NCI-H2196 (cell line): ENCODE data around the gene MYOZ3.

Experiments
- DNase-seq: peaks from one replicate; lab custom pipeline; 2025; ENCODE audit not compliant: unreplicated experiment; lab: John Stamatoyannopoulos, UW

MYOZ3 gene

DNA sequence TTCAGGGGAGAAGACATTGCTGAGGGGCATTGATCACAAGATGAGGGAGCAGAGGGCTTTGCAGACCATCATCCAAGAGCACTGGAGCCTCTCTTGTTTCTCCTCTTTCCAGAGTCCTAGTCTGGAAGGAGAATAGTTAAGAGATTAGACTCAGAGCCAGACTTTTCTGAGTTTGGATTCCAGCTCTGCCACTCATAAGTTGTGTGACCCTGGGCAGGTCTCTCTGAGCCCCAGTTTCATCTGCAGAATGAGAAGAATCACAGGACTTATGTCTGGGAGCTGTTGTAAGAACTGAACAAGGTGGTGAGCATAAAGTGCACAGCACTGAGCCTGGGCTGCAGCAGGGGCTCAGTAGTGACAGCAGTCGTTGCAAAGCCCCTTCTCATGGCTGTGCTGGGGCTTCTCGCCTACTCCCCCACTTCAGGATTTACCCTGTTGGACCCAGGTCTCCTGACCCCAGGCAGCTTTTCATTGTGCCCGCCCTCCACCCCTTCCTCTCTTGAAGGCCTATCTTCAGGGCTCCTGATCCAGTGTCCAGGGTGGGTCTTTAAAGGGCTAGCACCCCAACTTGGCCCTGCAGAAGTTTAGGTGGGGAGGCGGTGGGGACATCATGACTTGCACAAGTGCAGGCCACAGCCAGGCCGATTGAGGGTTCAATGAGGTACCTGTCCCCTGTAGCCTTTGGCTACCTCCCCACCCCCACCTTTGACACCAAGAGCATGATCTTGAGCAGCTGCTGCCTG, 19.1 kb upstream of the MYOZ3 start:
- no peak for DNase-seq

DNA sequence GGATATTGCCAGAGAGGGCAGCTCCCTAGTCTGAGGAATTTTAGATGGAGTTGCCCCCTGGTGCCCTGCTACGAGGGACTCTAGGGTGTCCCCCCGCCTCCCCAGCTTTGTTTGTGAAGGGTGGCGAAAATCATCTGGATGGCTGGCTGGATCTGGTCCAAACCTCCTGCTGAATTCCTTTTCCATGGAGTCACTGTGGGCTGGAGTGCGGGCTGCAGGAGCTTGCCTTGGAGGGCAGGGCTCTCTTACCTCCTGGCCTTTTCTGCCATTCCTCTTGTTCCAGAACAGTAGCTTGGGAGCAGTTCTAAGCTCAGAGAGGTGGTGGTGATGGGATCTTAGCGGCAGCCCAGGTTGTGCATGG, 18.5 kb upstream of the MYOZ3 start:
- DNase-seq: peak; percentile 48

DNA sequence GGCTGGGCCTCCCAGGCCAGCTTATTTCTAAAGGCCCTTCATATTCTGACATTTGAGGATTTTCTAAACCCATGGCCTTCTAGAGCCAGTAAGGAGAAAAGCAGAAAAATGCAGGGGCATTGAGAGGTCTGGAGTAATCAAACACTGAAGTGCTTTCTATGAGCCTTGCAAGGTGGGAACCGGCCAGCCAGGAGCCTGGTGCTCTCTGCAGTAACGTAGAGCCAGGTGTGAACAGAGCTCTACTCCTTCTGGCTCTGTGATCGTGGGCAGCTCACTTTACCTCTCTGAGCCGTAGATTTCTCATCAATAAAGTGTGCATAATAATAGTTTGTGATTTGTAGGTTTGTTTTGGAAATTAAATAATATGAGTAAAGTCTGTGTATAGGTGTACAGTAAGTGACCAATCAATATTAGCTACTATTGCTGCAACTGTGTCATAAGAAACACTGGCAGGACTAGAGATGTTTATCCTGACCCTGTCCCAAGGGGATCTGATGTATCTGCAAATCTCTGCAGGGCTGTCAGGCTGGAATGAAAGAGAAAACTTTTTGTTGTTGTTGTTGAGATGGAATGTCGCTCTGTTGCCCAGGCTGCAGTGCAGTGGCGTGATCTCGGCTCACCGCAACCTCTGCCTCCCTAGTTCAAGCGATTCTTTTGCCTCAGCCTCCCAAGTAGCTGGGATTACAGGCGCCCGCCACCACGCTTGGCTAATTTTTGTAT, 17.9 kb upstream of the MYOZ3 start:
- DNase-seq: no peak

DNA sequence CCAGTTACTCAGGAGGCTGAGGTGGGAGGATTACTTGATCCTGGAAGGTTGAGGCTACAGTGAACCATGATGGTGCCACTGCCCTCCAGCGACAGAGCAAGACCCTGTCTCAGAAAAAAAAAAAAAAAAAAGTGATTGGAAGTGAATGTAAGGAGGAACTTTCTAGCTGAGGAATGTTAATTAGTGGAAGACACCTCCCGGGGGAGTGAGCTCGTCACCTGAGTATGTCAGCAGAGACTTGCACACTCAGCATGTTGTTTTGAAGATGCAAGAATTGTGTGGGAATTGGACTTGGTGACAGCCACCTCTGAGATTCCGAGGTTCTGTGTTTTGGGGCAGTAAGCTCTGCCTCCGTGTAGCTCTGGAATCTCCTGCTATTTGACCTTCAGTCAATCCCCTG, 17.0 kb upstream of the MYOZ3 start:
- no peak for DNase-seq

DNA sequence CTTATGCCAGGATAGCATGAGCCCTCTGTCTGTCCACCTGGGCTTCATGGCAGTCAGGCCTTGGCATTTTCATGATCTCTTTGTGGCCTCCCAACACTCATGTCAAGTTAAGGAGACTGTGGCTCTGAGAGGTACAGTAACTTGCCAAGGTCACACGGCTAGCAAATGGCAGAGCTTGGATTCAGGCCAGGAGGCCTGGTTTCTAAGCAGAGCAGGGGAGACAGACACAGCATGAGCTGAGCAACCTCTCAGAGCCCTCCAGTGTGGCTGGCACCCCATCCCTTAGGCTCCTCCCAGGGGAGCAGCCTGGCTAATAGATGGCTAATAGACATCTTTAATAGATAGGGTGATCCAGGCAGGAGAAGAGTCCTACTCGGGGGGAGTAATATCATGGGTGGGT, 16.5 kb upstream of the MYOZ3 start:
- no peak for DNase-seq

DNA sequence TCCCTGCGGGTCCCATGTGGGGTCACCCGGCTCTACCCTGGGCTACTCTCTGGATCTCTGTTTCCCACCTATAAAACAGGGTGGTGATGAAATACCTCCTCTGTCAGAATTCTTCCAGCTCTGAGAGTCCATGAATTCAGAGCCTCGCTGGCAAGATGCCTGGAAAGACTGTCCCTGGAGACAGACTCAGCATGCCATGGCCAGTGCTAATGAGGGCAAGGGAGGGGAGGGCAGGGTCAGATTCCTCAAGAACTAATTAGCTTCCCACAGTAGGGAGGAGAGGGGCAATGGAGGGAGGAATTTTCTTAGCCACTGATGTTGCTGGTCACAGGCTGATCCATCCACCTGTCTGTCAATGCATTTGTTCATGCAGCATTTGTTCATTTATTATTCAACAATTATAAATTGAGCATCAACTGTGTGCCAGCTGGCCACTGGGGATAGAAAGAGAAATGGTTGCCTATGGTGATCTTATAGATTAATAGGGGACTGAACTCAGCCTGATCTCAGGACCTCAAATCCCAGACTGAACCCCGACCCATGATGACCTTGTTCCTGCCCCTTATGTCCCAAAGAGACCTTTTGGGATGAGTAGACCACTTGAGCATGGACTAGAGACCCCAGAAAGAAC, 15.9 kb upstream of the MYOZ3 start:
- peak; percentile 37 for DNase-seq

DNA sequence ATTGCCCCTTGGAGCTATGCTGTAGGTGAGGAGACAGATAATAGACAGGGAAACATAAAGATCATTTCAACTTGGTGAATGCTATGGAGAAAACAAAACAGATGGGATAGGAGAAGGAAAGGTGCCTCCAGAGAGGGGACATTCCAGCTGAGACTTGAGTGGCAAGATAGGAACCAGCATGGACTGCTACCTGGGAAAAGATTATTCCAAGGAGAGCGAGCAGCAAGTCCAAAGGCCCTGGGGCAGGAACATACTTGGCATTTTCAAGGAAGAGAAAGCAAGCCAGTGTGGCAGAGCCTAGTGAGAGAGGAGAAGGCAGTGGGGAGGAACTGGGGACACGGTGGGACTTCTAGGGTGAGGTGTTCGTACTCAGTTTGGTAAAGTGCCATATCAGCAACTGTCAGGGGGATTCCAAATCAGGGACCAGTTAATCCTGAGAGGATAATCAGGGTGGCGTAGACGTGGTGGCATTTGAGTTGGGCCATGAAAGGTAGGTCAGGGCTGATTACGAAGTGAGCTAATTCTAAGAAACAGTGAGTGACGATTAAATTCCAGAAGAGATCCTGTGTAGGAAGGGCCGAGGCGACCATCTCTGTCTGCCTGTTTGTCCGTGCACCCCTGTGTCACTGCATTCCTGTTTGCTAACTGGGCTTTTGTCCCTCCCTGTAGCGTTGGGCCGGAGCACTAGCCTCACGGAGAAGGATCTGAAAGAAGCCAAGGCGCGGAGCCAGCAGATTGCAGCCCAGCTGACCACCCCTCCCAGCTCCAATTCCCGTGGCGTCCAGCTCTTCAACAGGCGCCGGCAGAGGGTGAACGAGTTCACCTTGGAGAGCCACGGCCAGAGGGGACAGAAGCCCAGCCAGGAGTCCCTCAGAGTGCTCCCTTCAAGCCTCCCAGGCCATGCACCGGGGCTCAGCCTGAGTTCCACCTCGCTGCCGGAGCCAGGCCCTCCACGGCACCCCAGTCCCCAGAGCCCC, 13.5 kb upstream of the MYOZ3 start:
- DNase-seq: no peak

DNA sequence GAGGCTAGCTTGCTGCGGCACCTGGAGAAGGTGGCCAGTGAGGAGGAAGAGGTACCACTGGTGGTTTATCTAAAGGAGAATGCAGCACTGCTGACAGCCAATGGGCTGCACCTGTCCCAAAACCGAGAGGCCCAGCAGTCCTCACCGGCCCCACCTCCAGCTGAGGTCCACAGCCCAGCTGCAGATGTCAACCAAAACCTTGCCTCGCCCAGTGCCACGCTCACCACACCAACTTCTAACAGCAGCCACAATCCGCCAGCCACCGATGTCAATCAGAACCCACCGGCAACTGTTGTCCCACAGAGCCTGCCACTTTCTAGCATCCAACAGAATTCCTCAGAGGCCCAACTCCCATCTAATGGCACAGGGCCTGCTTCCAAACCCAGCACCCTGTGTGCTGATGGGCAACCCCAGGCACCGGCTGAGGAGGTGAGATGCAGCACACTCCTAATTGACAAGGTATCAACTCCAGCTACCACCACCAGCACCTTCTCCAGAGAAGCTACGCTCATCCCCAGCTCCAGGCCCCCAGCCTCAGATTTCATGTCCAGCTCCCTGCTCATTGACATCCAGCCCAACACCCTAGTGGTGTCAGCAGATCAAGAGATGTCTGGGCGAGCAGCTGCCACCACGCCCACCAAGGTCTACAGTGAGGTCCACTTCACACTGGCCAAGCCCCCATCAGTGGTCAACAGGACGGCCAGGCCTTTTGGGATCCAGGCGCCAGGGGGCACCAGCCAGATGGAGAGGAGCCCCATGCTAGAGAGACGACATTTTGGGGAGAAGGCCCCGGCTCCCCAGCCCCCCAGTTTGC, 12.6 kb upstream of the MYOZ3 start:
- no peak for DNase-seq

DNA sequence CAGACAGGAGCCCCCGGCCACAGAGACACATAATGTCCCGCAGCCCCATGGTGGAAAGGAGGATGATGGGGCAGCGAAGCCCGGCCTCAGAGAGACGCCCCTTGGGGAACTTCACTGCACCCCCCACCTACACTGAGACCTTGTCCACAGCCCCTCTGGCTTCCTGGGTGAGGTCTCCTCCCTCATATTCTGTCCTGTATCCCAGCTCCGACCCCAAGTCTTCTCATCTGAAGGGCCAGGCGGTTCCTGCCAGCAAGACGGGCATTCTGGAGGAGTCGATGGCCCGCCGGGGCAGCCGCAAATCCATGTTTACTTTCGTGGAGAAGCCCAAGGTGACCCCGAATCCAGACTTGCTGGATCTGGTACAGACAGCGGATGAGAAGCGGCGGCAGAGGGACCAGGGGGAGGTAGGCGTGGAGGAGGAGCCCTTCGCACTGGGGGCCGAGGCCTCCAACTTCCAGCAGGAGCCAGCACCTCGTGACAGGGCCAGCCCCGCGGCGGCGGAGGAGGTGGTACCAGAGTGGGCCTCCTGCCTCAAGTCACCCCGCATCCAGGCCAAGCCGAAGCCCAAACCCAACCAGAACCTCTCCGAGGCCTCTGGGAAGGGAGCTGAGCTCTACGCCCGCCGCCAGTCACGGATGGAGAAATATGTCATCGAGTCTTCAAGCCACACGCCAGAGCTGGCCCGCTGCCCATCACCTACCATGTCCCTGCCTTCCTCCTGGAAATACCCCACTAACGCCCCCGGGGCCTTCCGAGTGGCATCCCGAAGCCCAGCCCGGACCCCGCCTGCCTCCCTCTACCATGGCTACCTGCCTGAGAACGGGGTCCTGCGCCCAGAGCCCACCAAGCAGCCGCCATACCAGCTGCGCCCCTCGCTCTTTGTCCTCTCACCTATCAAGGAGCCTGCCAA, 11.7 kb upstream of the MYOZ3 start:
- no peak for DNase-seq

DNA sequence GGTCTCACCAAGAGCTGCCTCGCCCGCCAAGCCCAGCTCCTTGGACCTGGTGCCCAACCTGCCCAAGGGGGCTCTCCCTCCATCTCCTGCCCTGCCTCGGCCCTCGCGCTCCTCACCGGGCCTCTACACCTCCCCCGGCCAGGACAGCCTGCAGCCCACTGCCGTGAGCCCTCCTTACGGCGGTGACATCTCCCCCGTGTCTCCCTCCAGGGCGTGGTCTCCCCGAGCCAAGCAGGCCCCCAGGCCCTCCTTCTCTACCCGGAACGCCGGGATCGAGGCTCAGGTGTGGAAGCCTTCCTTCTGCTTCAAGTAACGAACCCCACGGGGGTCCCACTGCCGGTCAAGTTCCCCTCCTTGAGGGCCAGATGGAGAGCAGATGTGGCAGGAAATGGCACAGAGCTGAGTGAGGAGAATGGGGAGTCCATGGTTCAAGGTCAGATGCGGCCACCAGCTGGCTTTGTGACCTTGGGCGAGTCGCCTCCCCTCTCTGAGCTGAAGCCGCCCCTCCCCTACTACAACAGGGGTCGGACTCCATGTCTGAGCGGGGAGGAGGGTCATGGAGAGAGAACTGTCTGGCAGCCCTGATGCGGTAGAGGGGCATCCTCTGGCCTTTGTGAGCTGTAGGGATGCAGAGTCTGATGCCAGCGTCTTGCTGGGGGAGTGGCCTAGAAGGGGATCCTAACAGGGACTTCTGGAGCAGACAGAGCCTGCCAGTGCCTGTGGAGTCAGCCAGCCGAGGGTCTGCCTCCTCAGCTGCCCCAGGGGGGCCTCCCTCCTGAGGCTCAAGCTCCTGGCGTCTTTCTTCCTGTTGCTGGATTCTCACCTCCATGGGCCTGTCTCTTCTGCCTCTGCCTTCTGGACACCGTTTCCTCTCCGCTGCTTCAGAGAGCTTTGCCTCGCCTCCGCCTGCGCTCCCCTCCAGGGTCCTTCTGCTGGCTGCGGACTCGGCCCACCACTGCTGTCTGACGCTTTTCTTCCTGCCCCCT, 10.7 kb upstream of the MYOZ3 start:
- DNase-seq: no peak

DNA sequence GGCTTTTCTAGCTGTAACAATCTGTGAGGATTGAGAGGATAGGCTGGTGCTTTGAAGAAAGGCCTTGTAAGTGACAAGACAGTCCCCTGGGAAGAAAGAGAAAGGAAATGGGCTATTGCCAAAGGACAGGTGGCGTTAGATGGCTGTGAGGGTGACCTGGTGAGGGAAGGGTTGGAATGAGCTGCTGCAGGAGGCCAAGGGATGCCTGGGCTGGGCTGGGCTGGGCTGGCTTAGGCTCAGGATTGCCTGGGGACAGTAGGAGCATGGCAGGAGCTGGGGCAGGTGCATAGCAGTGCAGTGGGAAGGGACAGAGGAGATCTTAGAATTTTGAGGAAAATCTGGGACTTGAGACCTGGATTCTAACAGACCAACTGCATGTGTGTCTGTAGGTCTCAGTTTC, 9.7 kb upstream of the MYOZ3 start:
- no peak for DNase-seq

DNA sequence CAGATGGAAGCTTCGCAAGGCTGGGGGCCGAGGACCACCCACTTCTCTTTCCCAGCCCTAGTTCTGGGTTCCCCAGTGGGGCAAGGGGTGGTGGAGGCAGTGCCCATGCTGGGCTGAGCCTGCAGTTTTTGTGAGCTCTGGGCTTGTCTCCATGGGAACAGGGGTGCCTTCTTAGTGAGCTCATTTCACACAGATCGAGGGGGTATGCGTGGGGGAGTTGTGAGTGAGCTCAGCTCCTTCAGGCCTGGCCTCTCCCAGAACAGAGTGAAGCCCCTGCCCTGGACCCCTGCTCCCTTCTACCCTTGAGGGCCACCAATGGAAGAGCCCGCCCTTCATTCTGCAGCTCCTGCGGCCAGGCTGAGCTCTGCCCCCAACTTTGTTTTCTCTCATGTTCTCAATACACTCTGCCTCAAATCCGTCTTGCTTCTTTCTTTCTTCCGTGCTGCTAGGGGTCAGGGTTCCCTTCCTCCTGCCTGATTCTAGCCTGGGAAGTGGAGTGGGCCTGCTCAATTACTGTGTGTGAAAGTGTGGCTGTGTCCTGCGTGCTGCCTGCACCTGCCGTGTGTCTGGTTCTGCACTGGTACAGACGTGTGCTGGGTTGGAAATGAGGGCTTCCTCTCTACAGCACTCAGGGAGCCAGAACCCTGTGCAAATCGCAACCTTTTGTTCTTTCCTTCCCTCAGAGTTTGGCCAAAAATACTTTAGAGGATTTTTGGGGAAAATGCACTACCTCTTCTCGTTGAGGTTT, 9.0 kb upstream of the MYOZ3 start:
- DNase-seq: no peak

DNA sequence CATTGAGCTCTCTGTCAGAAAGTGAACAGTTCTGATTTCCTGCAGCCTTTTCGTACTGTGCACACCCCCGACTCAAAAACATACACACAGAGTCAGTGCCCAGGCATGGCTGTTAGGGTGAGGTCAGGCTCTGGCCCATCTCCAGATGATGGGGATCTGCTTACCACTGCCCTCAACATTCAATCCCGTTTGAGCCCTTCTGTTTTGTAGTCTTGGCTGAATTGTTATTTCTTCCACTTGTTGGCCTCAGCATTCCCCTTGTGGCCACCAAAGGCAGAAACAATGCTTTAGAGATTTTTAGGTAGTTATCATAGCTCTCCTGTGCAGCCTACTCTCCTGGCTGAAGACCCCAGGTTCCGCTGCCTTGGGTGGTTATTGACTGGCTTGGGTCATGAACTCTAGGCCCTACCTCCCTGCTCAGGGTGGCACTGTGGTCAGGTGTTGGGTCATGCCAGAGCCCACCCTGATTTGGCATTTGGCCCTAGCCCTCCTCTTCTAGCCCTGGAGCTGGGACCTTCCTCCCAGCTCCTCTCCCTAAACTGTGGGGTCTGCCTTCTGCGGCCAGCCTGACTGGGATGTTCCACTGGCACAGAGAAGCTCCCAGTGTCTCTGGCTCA, 7.8 kb upstream of the MYOZ3 start:
- no peak for DNase-seq

DNA sequence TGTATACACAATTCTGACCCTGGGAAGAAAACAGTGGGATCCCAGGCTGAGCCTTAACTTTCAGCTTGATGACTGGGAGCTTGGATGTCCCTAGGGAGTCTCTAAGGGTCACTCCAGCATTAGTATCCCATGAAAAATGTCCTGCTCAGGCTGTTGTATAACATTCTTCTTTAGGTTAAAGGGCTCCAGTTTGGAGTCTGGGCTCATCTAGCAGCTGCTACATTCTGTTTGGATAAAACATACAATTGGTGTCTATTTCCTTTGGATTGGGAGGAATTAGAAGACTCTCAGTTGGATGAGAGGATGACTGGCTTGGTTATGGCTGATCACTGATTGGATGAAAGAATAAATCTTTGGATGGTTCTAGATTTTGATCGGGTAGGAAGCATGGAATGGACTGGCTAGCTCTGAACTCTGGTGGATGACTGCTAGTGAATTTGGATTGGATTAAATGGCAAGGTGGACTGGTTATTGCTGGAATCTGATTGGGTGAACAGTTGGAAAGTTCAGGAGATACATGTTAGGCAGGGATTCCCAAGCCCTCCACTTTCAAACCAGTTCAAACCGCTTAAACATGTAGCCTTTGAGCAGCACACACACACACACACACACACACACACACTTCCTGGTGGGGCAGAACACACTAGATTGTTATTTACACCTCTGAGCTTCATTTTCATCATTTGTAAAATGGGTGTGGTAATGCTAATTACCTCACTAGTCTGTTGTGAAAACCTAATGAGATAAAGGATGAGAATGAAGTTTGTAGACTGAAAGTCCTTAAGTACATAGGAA, 7.1 kb upstream of the MYOZ3 start:
- no peak for DNase-seq

DNA sequence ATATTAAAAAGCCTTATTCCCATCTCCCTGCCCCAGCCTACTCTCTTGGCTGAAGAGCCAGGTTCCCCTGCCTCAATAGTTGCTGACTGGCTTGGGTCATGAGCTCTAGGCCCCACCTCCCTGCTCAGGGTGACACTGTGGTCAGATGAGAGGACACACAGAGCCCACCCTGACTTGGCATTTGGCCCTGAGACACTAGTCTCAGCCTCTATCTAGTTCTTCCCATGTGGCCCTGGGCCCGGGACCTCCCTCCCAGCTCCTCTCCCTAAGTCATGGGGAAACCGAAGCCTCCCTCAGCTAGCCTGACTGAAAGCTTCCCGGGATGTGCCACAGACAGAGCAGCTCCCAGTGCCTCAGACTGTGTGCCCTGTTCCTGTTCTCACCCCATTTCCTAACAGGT, 5.8 kb upstream of the MYOZ3 start:
- DNase-seq: no peak
